Glutamatergic neuron (in vitro differentiated cells): ENCODE measurements around the gene FPR3. TPM values are rescaled to one million over a fixed set of nuclear protein-coding genes. Genes with fewer than 3 reads are reported as not detected.

Experiments
- DNase-seq: peaks from one replicate; pipeline ENCODE4 v3.0.0; 2022
- H3K27ac Mint-ChIP-seq: one replicate; pipeline ENCODE4 v1.8.0; 2020; ENCODE audit warnings: mild to moderate bottlenecking, mixed read lengths, inconsistent platforms; ENCODE audit not compliant: unreplicated experiment
- H3K27me3 Mint-ChIP-seq: one replicate; pipeline ENCODE4 v1.8.0; 2020; ENCODE audit warnings: mild to moderate bottlenecking, moderate library complexity, mixed read lengths, inconsistent platforms; ENCODE audit not compliant: unreplicated experiment
- H3K36me3 Mint-ChIP-seq: one replicate; pipeline ENCODE4 v1.8.0; 2020; ENCODE audit warnings: mild to moderate bottlenecking, mixed read lengths, inconsistent platforms; ENCODE audit not compliant: unreplicated experiment
- H3K4me1 Mint-ChIP-seq: one replicate; pipeline ENCODE4 v1.8.0; 2020; ENCODE audit warnings: mild to moderate bottlenecking, low read depth, mixed read lengths, inconsistent platforms; ENCODE audit not compliant: unreplicated experiment
- H3K4me3 Mint-ChIP-seq: one replicate; pipeline ENCODE4 v1.8.0; 2020; ENCODE audit warnings: mild to moderate bottlenecking, mixed read lengths, inconsistent platforms; ENCODE audit not compliant: unreplicated experiment
- H3K9me3 Mint-ChIP-seq: one replicate; pipeline ENCODE4 v1.8.0; 2020; ENCODE audit warnings: mild to moderate bottlenecking, moderate library complexity, mixed read lengths, inconsistent platforms; ENCODE audit not compliant: unreplicated experiment
- total RNA-seq: library from RNA; stranded (reverse); fragmentation: NEBNext Ultra II Directional; extraction: Animal tissue kit (Norgen Biotek cat#: 25700); gene quantifications from one replicate; pipeline ENCODE4 v1.2.1, GENCODE V29; 2021; ENCODE audit not compliant: unreplicated experiment
- TF ChIP-seq, protein P1 (sequence below): fragments of 200-600 bp; sonication (generic); IDR thresholded peaks from one replicate; pipeline ENCODE4 v1.5.0; 2021; ENCODE audit not compliant: partially characterized antibody, unreplicated experiment

The FPR3 gene
- total RNA-seq, 1 donor from 2014 or later, result not detected

GRCh38 chr19:51751655-51752054, 43.3 kb upstream of the FPR3 start, which contains the start of gene FPR1:
Gene FPR1 (minus strand): TSS chr19:51751878. CDS start chr19:51746994, 4,884 bp downstream.
- peaks cover 5% of the 10 kb centered on the region for H3K27me3 Mint-ChIP-seq

GRCh38 chr19:51754109-51754508, 40.8 kb upstream of the FPR3 start:
- no peak overlapping the region for H3K27ac Mint-ChIP-seq
- no peaks in the 10 kb centered on the region for H3K4me1 Mint-ChIP-seq
- H3K4me3 Mint-ChIP-seq, result no peak overlapping the region
- H3K9me3 Mint-ChIP-seq, result no peaks in the 10 kb centered on the region
- TF ChIP-seq, protein P1, sequence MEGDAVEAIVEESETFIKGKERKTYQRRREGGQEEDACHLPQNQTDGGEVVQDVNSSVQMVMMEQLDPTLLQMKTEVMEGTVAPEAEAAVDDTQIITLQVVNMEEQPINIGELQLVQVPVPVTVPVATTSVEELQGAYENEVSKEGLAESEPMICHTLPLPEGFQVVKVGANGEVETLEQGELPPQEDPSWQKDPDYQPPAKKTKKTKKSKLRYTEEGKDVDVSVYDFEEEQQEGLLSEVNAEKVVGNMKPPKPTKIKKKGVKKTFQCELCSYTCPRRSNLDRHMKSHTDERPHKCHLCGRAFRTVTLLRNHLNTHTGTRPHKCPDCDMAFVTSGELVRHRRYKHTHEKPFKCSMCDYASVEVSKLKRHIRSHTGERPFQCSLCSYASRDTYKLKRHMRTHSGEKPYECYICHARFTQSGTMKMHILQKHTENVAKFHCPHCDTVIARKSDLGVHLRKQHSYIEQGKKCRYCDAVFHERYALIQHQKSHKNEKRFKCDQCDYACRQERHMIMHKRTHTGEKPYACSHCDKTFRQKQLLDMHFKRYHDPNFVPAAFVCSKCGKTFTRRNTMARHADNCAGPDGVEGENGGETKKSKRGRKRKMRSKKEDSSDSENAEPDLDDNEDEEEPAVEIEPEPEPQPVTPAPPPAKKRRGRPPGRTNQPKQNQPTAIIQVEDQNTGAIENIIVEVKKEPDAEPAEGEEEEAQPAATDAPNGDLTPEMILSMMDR, result no peak
- peaks cover 5% of the 10 kb centered on the region for H3K27me3 Mint-ChIP-seq
- no peak for DNase-seq
- no peaks in the 10 kb centered on the region for H3K36me3 Mint-ChIP-seq

More at GRCh38 chr19:51751655-51752054, 43.3 kb upstream of the FPR3 start, which contains the start of gene FPR1:
- Mint-ChIP-seq H3K4me1 (no peaks in the 10 kb centered on the region), H3K9me3 (peaks cover under 1% of the 10 kb centered on the region), H3K27ac (no peak within 1 kb of the TSS), H3K4me3 (no peak within 1 kb of the TSS), H3K36me3 (no peaks in the 10 kb centered on the region)
- DNase-seq, result no peak
- TF ChIP-seq, protein P1, result no peak

- Mint-ChIP-seq H3K9me3 (no peaks in the 10 kb centered on the region), H3K27ac (no peak overlapping the region), H3K27me3 (peaks cover 5% of the 10 kb centered on the region), H3K4me1 (no peaks in the 10 kb centered on the region), H3K4me3 (no peak overlapping the region), H3K36me3 (no peaks in the 10 kb centered on the region)
- no peak for DNase-seq
- TF ChIP-seq, protein P1, result no peak
Observed at GRCh38 chr19:51754770-51755169, 40.2 kb upstream of the FPR3 start.

- Mint-ChIP-seq H3K4me1 (no peaks in the 10 kb centered on the region), H3K27ac (no peak overlapping the region)
Observed at GRCh38 chr19:51755571-51755970, 39.4 kb upstream of the FPR3 start.

DNA sequence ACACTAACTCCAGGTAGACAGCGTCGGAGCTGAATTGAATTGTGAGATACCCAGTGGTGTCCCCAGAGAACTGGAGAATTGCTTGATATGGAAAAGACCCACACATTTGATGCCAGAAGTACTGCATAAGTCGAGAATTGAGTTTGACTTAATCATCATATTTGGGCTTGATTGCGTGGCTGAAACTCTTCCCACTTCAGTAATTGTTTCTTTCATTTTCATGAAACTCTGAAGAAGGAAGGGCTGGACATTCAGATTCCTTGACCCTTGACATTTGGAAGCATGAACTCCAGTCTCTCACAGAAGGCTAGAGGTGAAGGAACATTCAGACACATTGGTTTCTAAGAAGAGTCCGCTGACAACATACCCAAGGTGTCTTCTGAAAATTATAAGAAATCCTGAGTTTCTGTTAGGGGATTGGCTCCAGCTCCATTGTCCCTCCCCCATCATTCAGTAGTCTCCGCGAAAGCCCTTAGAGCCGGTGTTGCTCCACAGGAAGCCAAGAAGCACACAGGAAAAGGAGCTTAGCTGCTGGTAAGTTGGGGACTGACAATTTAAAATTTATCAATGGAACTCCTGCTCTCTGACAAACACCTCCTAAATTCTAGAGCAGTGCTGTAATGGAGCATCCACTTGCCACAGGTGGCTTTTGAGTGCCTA, 34.1 kb upstream of the FPR3 start, which contains the start of gene FPR2:
FPR2 (plus strand) TSS at position 484 of the 660 bp plus-strand sequence. CDS start 7,479 bp downstream, outside the sequence.
- DNase-seq, result no peak
- Mint-ChIP-seq H3K36me3 (no peaks in the 10 kb centered on the region), H3K4me1 (no peaks in the 10 kb centered on the region), H3K27me3 (peaks cover 3% of the 10 kb centered on the region), H3K4me3 (no peak within 1 kb of the TSS), H3K27ac (no peak within 1 kb of the TSS), H3K9me3 (no peaks in the 10 kb centered on the region)
- TF ChIP-seq, protein P1, result no peak

More at GRCh38 chr19:51755571-51755970, 39.4 kb upstream of the FPR3 start:
- Mint-ChIP-seq H3K36me3 (no peaks in the 10 kb centered on the region), H3K9me3 (no peaks in the 10 kb centered on the region), H3K27me3 (peaks cover 5% of the 10 kb centered on the region), H3K4me3 (no peak overlapping the region)
- TF ChIP-seq, protein P1, result no peak
- DNase-seq, result no peak
